GM18507 (cell line): ENCODE results near the gene RETSAT.

Source experiments
- DNase-seq: peaks from one replicate; pipeline ENCODE4 v3.0.0; 2011; ENCODE audit warnings: low read depth; ENCODE audit not compliant: insufficient read length; ENCODE audit errors: extremely low spot score
- FAIRE-seq: peaks from 2 replicates; lab custom pipeline; 2011; peaks lifted over from hg19 to GRCh38; lab: Jason Lieb, UNC

RETSAT gene

GRCh38 chr2:85354286-85355072, at the start of gene RETSAT, which contains the start of gene ELMOD3:
Gene RETSAT, minus strand, starts transcription at chr2:85354528. Its CDS starts 21 bp downstream, at chr2:85354507.
Gene ELMOD3, plus strand, starts transcription at chr2:85354769. Its CDS starts 2,430 bp downstream, at chr2:85357199.
- FAIRE-seq (peak; percentile 98), DNase-seq (peak; percentile 95)

GRCh38 chr2:85401844-85402243, 47.5 kb upstream of the RETSAT start:
- no peak for FAIRE-seq
- DNase-seq = no peak

GRCh38 chr2:85401464-85401805, 47.1 kb upstream of the RETSAT start:
- FAIRE-seq (no peak), DNase-seq (no peak)

GRCh38 chr2:85400541-85401463, 46.5 kb upstream of the RETSAT start:
- DNase-seq (no peak), FAIRE-seq (no peak)

- FAIRE-seq (no peak), DNase-seq (no peak)
Measured at GRCh38 chr2:85400023-85400422, 45.7 kb upstream of the RETSAT start.

GRCh38 chr2:85399183-85399455, 44.8 kb upstream of the RETSAT start:
- DNase-seq = no peak
- FAIRE-seq = no peak

- FAIRE-seq = no peak
- no peak for DNase-seq
Measured at GRCh38 chr2:85398426-85399182, 44.3 kb upstream of the RETSAT start.

- DNase-seq = no peak
Measured at GRCh38 chr2:85397925-85398331, 43.6 kb upstream of the RETSAT start.

GRCh38 chr2:85396531-85397470, 42.5 kb upstream of the RETSAT start:
- FAIRE-seq (peak; percentile 12), DNase-seq (no peak)

More at GRCh38 chr2:85397925-85398331, 43.6 kb upstream of the RETSAT start:
- no peak for FAIRE-seq

- no peak for FAIRE-seq
- no peak for DNase-seq
Measured at GRCh38 chr2:85395912-85396475, 41.7 kb upstream of the RETSAT start.

- FAIRE-seq (no peak), DNase-seq (no peak)
Measured at GRCh38 chr2:85394976-85395375, 40.6 kb upstream of the RETSAT start.

- no peak for DNase-seq
- FAIRE-seq = no peak
Measured at GRCh38 chr2:85394261-85394681, 39.9 kb upstream of the RETSAT start.

- FAIRE-seq = no peak
- no peak for DNase-seq
Measured at GRCh38 chr2:85393836-85394235, 39.5 kb upstream of the RETSAT start.

- no peak for DNase-seq
- FAIRE-seq = peak; percentile 54
Measured at GRCh38 chr2:85390941-85391669, 36.8 kb upstream of the RETSAT start.

GRCh38 chr2:85388878-85389538, 34.7 kb upstream of the RETSAT start:
- FAIRE-seq = no peak
- DNase-seq = no peak

GRCh38 chr2:85387754-85388153, 33.4 kb upstream of the RETSAT start:
- no peak for DNase-seq
- FAIRE-seq = no peak

GRCh38 chr2:85385746-85386145, 31.4 kb upstream of the RETSAT start:
- no peak for DNase-seq
- FAIRE-seq = no peak
